Measurements from ENCODE around the gene EMX1. TPM values are rescaled to one million over a fixed set of nuclear protein-coding genes. Genes with fewer than 3 reads are reported as not detected.

Gene EMX1
- total RNA-seq = not detected
- long read RNA-seq = 0 reads

DNA sequence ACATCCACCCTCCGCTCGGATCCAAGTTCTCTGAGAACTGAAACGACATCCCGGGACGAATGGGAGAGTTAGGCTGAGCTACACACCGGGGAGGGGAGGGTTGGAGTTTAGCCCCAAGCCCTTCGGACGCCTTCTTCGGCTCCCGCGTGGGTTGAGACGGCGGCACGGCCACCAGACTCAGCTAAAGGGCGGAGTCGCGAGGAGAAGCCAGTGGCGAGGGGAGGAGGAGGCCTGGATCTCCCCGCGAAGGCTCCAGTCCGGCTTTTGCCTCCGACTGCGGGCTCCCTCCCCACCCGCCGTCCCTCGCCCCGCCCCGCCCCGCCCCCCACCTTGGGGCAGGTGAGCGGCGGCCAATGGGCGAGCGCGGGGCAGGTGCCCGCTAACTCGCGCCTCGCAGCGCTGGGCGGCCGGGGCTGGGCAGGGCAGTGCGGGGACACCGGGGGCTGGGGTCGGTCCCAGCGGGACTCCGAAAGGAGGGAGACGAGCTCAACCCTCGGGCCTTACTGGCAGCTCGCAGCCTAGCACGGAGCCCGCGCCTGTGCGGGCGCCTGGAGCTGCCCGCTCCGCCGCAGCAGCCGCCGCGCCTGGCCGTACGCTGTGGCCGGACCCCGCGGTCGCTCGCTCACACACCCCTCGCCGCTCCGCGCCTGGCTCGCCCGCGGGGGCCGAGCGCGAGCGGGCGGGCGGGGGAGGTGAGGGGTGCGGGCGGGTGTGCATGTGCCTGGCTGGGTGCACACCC is at the start of gene EMX1:
TSS of gene EMX1 (plus strand) at position 382 of the 739 bp plus-strand sequence. CDS start at position 716, 334 bp downstream.
- DNase-seq (ENCODE audit: low spot score) = peak; percentile 69
- intact Hi-C loops (cut with DNase I) = no loop called here

DNA sequence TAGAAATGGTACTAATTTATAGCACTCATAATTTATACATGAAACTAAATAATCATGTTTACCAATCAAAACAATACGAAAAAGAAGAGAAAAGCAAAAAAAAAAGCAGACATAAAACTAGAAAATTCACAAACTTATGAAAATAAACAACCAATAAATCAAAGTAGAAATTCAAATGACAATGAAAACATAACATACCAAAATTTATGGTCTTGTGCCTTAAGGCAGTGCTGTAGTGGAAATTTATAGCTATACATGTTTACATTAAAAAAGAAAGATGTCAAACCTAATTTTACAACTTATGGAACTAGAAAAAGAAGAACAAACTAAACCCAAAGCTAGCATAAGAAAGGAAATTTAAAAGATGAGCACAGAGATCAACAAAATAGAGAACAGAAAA is 46.3 kb upstream of the EMX1 start:
- DNase-seq (ENCODE audit: low spot score) = no peak
- intact Hi-C loops (cut with DNase I) = no loop called here

DNA sequence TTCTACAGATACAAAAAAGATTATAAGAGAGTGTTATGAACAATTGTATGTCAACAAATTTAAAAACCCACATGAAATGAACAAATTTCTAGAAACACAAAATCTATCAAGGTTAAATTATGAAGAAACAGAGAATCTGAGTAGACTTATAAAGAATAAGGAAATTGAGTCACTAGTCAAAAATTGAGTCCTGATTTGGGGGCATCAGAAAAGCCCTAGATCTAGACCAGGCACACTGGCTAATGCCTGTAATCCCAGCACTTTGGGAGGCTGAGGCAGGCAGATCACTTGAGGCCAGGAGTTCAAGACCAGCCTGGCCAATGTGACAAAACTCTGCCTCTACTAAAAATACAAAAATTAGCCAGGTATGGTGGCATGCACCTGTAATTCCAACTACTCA is 45.4 kb upstream of the EMX1 start:
- no peak for DNase-seq (ENCODE audit: low spot score)
- intact Hi-C loops (cut with DNase I) = no loop called here

DNA sequence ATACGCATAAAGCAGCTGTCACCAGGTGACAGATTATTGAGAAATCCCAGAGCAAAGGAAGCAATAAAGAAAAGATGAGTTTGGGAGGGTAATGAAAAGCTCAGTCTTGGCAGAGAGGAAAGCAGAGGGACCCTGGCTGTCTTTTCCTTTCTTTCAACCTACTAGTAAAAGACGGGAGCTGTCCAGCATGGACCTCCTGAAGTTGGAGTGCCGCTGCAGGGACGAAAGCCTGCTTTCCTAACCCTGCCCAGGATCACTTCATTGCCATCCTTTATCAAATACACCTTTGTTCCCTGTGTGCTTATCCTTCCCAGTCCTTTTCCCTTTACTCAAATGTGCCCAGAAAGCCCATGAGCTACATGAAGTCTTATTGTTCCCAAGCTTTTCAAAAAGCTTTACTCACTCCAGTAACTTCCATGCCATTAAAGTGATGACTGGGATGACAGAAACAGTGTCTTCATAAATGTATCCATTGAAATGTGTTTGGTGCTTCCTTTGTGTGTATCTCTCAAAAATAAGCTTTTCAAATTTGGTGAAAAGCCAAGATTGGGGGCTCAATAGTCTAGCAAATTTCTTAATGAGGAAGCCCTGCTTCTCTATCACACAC is 33.9 kb upstream of the EMX1 start:
- no peak for DNase-seq (ENCODE audit: low spot score)
- intact Hi-C loops (cut with DNase I) = no loop called here

DNA sequence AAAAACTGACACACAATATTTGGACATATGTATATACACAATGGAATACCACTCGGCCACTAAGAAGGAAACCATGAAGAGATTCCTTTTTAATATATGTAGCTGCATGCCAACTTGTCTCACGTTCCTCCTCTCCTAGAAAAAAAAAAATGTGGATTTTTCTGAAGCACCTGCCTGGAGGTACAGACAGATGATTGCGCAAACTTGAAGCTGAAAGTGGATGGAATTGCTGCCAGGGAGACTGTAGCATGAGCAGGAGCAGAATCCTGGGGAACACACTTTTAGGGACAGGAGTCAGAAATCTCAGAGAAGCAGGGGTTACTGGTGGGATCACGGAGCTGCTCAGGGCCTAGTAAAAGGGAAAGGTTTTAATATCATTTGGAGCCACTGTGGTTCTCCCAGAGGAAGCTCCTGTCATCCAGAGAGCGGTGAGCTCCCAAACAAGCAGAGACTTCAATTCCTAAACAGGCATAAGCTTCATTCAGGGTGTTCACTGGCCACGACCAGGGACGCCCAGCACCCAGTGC is 30.8 kb upstream of the EMX1 start:
- no peak for DNase-seq (ENCODE audit: low spot score)
- intact Hi-C loops (cut with DNase I) = no loop called here

DNA sequence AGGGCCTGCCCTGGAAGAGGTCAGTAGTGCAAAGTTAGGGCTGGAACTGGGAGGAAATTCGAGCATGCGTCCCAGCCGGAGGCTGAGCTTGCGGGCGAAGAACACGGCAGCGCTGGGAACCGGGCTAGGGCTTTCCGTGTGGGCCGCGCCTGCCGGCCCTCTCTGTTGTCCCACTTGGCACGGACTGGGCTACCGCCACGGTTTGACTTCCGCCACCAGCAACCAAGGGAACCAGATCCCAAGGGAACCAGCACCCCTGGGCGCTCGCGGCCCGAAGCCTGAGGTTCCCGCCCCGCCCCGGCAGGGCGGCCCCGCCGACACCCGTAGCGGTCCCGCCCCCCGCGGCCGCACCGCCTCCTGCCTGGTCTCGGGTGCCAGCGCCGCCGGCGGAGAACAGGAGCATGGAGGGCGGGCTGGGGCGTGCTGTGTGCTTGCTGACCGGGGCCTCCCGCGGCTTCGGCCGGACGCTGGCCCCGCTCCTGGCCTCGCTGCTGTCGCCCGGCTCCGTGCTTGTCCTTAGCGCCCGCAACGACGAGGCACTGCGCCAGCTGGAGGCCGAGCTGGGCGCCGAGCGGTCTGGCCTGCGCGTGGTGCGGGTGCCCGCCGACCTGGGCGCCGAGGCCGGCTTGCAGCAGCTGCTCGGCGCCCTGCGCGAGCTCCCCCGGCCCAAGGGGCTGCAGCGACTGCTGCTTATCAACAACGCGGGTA is 30.1 kb upstream of the EMX1 start, which contains the start of gene SPR:
TSS of gene SPR (plus strand) at position 377 of the 708 bp plus-strand sequence. CDS start at position 402, 25 bp downstream.
- DNase-seq (ENCODE audit: low spot score) = peak; percentile 89
- intact Hi-C loops (cut with DNase I) = no loop called here

DNA sequence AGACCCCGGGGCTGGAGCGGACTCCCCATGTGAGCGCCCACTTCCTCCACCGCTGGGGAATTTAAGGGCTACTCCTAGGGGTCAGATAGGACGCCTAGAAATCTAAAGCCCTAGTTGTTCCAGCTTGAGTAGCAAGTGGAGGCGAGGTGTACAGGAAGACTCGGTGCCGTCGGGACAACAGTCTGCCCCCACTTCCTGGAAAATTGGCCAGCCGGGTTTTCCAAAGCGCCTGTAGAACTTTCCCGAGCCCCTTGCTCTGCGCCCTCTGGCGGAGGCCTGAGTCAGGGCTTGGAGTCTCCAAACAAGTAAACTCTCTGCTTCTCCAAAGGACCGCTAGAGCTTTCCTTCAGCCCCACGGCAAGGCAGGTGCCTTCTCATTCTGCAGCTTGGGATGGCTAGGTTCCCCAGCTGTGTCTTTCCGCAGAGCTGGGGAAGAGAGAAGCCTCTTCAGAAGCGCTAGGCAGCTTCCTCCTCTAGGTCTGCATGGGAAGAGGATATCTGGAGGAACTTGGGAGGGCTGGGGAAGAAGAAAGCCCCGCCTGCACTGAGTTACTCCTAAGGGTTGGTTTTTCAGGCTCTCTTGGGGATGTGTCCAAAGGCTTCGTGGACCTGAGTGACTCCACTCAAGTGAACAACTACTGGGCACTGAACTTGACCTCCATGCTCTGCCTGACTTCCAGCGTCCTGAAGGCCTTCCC is 29.4 kb upstream of the EMX1 start:
- peak; percentile 94 for DNase-seq (ENCODE audit: low spot score)
- intact Hi-C loops (cut with DNase I) = no loop called here

DNA sequence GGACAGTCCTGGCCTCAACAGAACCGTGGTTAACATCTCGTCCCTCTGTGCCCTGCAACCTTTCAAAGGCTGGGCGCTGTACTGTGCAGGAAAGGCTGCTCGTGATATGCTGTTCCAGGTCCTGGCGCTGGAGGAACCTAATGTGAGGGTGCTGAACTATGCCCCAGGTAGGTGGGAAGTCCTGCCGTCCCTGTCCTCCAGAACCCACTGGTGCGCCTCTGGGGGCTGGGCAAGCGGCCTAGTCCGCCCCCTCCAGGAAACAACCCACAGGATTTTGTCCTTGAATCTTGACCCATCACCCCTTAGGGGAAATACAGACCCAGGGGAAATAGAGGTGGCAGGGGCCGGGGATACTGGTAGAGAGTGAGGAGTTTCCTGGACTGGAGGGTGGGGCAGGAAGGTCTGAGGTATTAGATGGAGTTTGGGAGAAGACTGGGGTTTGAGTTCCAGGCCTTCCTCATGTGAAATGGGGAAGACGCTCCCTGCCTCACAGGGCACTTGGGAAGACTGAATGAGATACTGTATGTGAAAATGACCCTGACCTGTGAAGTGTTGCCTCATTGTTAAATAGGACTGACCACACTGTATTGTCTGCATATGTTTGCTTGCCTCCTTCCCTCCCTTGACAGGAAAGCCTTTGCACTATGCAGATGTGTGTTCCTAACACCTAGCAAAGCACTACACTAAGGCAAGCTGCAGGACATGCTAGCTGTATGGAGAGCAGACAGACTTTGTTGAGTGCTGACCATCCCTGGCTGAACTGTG is 28.7 kb upstream of the EMX1 start:
- DNase-seq (ENCODE audit: low spot score) = no peak
- intact Hi-C loops (cut with DNase I) = no loop called here

DNA sequence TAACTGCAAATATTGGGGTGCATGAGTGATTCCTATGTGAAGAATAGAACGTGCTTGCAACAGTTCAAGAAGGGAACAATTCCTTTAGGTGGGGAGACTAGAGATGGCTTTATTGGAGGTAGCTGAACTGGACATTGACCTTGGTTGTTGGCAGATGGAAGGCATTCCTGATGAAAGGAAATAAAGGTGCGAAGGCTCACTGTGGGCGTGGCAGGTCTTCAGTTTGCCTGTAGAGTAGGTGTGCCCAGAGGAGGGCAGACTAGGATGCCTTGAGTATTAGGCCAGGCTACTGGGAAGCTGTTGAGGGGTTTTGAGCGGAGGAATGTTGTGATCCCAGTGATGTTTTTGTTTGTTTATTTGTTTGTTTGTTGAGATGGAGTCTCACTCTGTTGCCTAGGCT is 27.3 kb upstream of the EMX1 start:
- intact Hi-C loops (cut with DNase I) = loop anchor here (5.0 kb wide), 5 partner anchors 82 to 322 kb away; partner anchors contain the start of genes SFXN5 and SMYD5
- no peak for DNase-seq (ENCODE audit: low spot score)

DNA sequence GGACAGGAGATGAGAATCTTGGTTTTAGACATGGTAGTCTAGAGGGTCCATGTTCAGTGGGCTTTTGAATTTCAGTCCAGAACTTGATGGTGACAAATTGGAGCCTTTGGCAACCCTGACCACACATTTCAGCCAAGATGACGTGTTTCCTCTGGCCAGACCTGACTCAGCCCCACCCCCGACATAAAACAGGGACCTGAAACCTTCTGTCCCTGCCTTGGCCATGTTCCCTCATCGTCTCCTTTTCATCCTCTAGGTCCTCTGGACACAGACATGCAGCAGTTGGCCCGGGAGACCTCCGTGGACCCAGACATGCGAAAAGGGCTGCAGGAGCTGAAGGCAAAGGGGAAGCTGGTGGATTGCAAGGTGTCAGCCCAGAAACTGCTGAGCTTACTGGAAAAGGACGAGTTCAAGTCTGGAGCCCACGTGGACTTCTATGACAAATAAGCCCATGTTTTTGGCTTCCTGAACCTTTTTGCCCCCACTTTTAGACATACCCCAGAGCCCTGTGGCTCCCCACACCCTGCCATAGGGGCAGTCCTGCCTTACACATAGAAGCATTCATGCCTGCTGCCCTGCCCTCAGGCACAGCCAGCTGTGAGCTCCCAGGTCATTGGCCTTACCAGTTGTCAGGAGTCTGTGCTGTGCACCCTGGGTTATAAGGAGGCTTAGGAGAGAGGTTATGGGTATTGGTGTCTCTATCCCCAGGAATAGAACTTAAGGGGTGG is 26.1 kb upstream of the EMX1 start:
- intact Hi-C loops (cut with DNase I) = loop anchor here (5.0 kb wide), 5 partner anchors 81 to 321 kb away; partner anchors contain the start of genes SFXN5 and SMYD5
- no peak for DNase-seq (ENCODE audit: low spot score)

DNA sequence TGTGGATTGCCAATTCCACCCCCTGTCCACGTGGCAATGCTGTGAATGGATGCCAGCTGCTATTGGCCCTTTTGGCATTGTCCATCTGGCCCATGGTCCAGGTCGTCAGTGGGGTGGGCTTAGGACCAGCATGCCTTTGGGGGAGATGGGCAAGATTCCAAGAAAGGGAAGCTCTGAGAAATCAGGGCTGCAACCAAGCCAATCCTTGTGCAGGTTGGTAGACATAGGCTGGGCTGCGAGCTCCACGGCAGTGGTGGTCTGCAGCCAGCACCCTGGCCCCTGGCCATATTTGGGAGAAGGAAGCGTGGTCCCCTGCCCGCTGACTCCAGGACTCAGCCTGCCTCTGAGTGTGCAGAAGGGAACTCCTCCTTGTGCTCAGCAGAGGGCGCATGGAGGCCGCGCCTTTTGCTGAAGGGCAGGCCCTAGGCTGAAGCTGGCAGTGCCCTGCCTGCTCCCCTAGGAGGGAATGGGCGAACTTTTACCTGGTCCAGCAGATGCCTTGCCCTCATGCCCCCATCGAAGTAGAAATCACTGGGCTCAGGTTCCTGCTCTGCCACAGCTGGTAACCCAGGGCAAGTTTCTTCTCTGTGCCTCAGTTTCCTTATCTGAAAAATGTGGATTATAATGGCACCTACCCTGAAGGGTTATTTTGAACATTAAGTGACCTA is 24.7 kb upstream of the EMX1 start:
- intact Hi-C loops (cut with DNase I) = loop anchor here (2.0 to 5.0 kb wide), 7 partner anchors 80 to 320 kb away; partner anchors contain the start of genes SFXN5 and SMYD5

DNA sequence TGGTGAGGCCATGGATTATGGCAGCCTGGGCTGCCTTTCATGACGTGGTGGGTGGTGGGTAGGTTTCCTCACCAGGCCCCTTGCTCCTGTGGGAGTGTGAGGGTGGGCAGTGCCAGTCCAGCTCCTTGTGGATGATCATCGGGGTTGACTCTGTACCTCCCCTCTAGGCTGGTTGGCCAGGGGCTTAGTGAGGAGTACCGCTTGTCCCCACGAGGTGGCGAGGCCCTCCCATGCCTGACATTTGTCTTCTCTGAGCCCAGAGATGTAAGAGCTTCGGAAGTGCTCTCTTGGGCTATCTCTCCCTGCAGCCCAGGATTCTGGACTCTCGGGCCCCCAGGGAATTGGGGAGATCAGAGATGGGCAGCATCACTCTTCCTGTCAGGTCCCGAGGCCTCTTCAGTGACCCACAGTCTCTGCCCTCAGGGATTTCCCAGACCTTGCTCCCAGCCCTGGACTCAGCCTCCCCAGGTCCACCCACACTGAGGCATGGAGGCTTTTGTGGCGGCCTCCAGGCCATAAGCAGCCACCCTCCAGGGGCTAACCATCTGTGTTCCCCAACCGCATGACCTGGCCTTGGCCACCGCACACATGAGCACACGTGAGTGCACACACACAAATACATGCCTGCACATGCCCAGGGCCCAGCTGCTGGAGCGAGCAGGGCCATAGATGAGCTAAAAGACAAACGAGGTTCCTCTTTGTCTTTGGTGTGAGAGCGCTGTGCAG is 23.6 kb upstream of the EMX1 start:
- peak; percentile 75 for DNase-seq (ENCODE audit: low spot score)
- intact Hi-C loops (cut with DNase I) = loop anchor here (2.0 to 5.0 kb wide), 7 partner anchors 79 to 319 kb away; partner anchors contain the start of genes SFXN5 and SMYD5

More for the DNA sequence above, 24.7 kb upstream of the EMX1 start:
- peak; percentile 80 for DNase-seq (ENCODE audit: low spot score)

DNA sequence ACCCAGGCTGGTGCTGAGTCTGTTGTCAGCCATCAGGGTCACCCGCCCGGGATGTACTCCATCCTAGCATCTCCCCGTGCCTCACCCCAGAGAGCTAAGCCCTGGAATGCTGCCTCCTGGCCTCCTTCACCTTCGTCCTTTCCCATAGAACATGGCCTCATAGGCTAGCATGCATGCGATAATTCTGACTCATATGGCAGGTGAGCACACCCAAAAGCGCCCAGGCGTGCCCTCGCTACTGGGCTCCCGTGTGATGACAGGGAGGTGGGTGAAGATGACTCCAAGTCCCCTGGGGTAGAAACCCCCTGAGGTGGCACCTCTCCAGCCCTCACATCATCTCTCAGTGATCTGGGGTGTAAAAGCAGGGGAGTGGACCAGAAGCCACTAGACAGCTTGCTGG is 22.8 kb upstream of the EMX1 start:
- intact Hi-C loops (cut with DNase I) = loop anchor here (5.0 kb wide), 5 partner anchors 78 to 318 kb away; partner anchors contain the start of genes SFXN5 and SMYD5
- DNase-seq (ENCODE audit: low spot score) = no peak

DNA sequence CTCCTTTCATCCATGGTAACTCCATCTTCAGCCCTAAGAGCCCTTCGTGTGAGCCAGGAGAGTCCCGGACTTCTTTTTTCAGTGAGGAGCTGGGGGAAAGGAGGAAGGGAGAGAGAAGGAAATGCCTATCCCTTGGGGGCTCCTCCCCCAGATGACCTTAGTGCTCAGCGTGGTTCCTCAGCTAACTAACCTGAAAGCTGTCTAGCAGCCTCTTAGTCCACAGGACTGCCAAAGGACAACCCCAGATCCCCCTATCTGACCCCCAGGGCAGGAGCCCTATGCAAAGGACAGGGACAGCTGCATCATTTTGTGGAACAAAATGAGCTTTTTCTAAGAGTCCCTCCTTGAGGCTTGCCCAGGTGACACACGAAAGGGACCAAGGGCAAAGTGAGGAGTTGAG is 22.2 kb upstream of the EMX1 start:
- no peak for DNase-seq (ENCODE audit: low spot score)
- intact Hi-C loops (cut with DNase I) = no loop called here

DNA sequence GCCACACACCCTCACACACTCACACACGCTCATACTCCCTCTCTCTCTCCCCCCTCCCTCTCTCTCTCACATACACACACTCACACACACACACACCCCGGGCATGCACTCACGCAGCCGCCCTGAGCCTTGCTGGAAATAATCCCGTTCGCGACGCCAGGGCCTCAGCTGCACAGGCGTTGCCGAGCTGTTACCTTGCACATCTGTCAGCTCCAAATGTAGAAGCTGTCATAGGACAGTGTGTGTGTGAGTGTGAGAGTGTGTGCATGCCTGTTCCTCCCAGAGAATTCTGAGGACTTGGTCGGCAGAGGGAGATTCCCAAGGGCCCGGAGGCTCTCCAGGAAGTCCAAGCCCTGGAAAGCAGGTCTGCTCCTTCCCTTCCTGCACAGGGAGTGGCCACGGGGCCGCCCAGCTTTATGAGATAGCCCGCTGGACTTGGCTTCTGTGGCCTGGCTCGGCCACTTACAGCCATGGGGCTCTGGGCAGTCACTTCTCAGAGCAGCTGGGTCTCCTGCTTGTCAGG is 21.5 kb upstream of the EMX1 start:
- peak; percentile 72 for DNase-seq (ENCODE audit: low spot score)
- intact Hi-C loops (cut with DNase I) = no loop called here

DNA sequence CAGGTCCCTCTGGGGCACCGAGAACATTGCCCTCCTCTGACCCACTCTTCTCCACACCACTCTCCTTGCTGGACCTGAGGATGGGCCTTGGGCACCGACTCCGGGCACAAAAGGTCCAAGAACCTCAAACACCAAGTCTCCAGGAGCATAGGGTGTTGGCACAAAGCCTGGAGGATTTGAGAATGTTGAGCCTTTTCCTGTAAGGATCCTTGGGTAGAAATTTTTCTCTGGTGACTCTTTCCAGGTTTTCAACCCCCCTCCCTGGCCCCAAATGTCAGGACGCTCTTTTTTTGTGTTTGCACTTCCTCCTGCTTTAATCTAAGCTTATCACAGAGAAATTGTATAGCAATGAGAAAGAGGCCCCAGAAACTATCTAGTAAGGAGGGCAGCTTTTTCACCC is 20.9 kb upstream of the EMX1 start:
- DNase-seq (ENCODE audit: low spot score) = no peak
- intact Hi-C loops (cut with DNase I) = no loop called here

Data from cardiac septum (tissue), 1 donor.